Spleen (tissue), 7 donors: Measurements from ENCODE around the gene ARL17B.
"Not testable (repeated sequence)": the region's sequence is repeated elsewhere in the genome, so short reads cannot be mapped to it uniquely, and the experiment has no call there.

ENCODE experiments used
- CTCF ChIP-seq, 11 experiments: fragments of 200-600 bp in 7 of 11; fragments of 450-650 bp in 4 of 11; sonication (generic) in 4 of 11; IDR thresholded peaks in 8 of 11; conservative IDR thresholded peaks in 3 of 11; 1 replicate in 7 of 11; 2 replicates in 4 of 11; pipeline versions ENCODE4 v1.4.0 to v1.8.0; 2016 to 2021; ENCODE audit warnings: antibody characterized with exemption in 11 of 11, inconsistent platforms in 4 of 11, mild to moderate bottlenecking in 1 of 11
- POLR2A ChIP-seq, 3 donors: fragments of 450-650 bp; IDR thresholded peaks; one replicate each; pipeline ENCODE4 v1.5.1; 2017; ENCODE audit warnings: antibody characterized with exemption in 3 of 3, mild to moderate bottlenecking in 1 of 3
- donor health status: DM: no; HTN: no; CAD: no; lungs with moderate emphysema.
- donor health status: DM: no; HTN: no; CAD: no.
- donor health status: DM: no; HTN: no; CAD: no.

GRCh38 chr17:46361755-46362154, at the start of gene ARL17B:
- not testable (repeated sequence) for TF ChIP-seq CTCF (IDR thresholded peaks at IDR 0.05 in 8 of 11, conservative IDR thresholded peaks at IDR 0.05 in 3 of 11); POLR2A (IDR thresholded peaks at IDR 0.05)
